Activated CD8-positive, alpha-beta memory T cell treated with anti-CD3 and anti-CD28 coated beads for 4 hours (primary cell): ENCODE results near the gene U2SURP.
"Not testable (repeated sequence)": the region's sequence is repeated elsewhere in the genome, so short reads cannot be mapped to it uniquely, and the experiment has no call there.

Experiments
- DNase-seq, 2 donors: peaks; one replicate each; pipeline ENCODE4 v3.0.0-alpha.2; 2020; ENCODE audit warnings: low read depth in 2 of 2

Gene U2SURP

GRCh38 chr3:143070977-143071551 is 69.7 kb downstream of the U2SURP start:
- no peak for DNase-seq

- no peak for DNase-seq
Observed at GRCh38 chr3:143071776-143072175, 70.4 kb downstream of the U2SURP start.

DNA sequence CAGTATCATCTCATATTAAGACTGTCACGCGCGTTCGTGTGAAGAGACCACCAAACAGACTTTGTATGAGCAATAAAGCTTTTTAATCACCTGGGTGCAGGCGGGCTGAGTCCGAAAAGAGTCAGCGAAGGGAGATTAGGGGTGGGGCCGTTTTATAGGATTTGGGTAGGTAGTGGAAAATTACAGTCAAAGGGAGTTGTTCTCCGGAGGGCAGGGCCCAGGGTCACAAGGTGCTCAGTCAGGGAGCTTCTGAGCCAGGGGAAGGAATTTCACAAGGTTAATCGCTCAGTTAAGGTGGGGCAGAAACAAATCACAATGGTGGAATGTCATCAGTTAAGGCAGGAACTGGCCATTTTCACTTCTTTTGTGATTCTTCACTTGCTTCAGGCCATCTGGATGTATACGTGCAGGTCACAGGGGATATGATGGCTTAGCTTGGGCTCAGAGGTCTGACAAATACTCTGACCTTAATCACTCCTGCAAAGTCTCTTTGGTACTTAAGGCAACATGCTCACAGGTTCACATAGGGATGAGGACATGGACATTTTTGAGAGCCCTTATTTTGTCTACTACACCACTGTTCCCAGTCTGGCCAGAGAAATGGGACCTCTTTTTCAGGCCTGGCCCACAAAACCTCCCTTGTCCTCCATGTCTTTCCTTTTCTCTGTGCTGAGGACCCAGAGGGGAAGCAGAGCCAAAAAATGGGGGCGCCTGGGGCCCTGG is 71.1 kb downstream of the U2SURP start:
- not testable (repeated sequence) for DNase-seq

DNA sequence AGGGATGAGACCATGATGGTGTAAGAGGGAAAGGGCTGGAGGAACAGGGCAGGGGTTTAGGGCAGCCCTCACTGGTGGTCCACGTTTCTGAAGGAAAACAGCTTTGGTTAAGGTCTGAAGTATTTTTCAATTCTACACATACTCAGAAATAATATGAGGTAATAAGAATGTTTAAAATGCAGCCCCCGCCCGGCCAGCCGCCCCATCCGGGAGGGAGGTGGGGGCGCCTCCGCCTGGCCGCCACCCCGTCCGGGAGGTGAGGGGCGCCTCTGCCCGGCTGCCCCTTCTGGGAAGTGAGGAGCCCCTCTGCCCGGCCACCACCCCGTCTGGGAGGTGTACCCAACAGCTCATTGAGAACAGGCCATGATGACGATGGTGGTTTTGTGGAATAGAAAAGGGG is 72.2 kb downstream of the U2SURP start:
- not testable (repeated sequence) for DNase-seq

DNA sequence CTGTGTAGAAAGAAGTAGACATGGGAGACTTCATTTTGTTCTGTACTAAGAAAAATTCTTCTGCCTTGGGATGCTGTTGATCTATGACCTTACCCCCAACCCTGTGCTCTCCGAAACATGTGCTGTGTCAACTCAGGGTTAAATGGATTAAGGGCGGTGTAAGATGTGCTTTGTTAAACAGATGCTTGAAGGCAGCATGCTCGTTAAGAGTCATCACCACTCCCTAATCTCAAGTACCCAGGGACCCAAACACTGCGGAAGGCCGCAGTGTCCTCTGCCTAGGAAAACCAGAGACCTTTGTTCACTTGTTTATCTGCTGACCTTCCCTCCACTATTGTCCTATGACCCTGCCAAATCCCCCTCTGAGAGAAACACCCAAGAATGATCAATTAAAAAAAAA is 72.6 kb downstream of the U2SURP start:
- DNase-seq: not testable (repeated sequence)

GRCh38 chr3:143078883-143079282 is 77.5 kb downstream of the U2SURP start:
- DNase-seq: no peak

DNA sequence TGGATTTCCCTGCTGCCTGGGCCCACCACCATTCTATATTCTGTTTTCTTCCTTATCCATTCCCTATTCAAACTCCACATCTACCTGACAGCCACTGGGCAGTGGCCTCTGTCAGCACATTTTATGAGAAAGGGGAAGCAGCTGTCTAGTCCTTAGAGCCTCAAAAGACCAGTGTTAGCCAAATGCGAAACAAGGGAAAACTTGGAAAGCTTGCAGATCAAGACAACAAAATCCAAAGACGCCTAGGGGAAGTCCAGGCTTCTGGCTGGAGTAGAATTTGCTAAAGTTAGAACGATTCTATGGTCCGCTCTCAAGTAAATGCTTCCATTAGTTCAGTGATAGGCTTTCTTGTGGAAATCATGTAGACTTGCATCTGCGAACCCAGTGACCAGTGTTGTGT is 78.8 kb downstream of the U2SURP start:
- DNase-seq: no peak

DNA sequence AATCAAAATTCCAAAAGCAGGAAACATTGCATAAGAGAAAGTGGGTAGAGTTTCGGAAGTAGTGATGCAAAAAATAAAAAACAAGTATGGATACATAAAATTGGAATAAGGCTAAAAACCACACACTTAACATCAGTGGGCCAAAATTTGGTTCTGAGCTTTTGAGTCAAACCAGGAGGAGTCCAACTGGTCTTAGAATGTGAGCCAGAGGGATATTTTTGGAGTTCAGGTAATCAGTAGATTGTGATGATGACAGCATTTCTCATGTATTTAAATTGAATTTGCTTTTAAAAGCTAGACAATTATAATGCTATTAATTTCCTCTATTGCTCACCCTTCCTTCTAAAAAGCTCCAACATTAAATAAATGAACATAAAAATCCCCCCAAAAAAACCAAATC is 80.0 kb downstream of the U2SURP start:
- no peak for DNase-seq

DNA sequence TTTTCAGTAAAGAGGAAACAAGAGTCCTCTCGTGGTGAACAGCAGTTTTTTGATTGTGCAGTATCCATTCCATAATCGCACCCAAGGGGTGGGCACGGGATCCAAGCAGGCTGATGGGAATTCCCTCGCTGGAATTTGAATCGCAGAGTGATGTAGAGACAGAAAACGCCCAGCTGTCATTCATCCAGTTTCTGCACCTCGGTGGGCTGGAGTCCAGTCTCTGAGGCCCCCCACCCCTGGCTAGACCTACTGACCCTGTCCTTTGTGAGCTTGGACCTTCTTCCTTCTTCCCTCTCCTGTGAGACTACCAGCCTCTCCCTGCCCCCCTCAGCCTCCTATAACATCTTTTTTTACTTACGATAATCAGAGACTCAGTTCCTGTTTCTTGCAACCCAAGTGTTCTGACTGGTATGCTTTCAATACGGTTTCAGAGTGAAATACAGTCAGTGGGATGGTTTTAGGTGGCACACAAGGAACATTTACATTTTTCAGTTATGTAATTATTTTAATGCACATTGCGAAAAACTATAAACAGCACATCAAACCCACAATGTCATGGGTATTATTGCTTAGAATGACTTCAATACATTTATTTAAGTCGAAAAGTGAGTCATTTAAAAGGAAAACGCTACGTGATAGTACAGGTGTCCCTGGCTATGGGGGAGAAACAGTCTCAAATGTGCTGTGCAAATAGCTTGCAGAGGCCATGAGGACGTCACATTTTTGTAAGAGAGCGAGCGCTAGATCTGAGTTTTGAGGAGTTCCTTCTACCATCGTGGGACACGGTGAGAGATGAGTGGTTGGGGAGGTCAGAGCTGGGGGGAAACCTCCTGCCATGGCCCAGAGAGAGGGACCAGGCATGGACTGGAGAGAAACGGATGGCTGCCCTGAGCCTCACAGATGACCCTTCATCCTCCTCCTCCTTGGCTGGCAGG is 80.7 kb downstream of the U2SURP start:
- no peak for DNase-seq

DNA sequence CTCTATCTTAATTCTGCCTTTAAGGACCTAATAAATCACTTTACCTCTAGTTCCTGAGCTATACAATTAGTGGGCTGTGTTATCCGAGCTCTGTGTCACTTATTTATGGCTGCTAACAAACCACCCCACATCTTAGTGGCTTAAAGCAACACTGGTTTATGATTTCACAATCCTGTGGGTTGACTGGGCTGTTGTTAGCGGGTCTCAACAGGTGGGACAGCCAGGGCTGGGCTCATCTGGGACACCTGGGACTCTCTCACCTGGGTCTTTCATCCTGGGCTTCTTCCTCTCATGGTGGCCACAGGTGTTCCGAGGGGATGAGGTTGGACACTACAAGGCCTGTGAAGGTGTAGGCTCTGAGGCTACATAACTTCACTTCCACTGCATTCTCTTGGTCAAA is 82.4 kb downstream of the U2SURP start:
- DNase-seq: no peak

GRCh38 chr3:143084856-143085731 is 83.7 kb downstream of the U2SURP start:
- DNase-seq: no peak

DNA sequence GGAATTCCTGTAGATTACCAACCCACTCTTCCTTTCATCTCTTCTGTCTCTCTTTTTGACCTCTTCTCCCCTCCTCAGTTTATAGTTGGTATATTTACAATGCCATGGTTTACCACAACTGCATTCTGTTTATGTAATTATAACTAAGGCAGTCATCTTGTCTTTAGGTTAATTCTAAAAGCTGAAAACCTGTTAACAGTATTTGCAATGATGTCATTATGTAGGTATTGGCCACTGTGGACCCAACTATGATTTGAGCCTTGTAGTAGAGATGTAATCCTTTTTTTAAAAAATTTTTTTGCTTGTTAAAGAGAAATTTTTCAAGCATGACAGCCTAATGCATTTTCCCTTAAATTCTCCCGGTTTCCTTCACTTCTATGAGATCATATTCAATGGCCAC is 87.5 kb downstream of the U2SURP start:
- DNase-seq: no peak

GRCh38 chr3:143089965-143090364 is 88.6 kb downstream of the U2SURP start:
- no peak for DNase-seq

DNA sequence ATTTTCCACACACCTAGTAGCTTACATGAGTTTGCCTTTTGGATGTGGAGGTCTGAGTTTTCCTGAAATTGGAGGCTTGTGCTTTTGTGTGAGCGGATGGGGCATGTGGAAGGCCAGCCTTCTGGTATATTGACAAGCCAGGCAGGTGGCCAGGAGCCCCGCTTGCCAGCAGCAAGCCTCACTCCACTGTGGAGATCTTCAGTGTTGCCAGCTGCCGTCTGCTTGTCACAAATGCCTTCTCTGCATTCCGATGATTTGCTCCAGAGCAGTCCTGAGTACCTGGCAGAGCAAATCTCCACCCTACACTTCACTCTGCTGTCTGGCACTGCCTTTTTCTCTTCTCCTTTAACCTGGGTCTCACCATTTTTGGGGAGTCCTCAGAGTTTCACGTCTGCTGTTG is 89.1 kb downstream of the U2SURP start:
- no peak for DNase-seq

DNA sequence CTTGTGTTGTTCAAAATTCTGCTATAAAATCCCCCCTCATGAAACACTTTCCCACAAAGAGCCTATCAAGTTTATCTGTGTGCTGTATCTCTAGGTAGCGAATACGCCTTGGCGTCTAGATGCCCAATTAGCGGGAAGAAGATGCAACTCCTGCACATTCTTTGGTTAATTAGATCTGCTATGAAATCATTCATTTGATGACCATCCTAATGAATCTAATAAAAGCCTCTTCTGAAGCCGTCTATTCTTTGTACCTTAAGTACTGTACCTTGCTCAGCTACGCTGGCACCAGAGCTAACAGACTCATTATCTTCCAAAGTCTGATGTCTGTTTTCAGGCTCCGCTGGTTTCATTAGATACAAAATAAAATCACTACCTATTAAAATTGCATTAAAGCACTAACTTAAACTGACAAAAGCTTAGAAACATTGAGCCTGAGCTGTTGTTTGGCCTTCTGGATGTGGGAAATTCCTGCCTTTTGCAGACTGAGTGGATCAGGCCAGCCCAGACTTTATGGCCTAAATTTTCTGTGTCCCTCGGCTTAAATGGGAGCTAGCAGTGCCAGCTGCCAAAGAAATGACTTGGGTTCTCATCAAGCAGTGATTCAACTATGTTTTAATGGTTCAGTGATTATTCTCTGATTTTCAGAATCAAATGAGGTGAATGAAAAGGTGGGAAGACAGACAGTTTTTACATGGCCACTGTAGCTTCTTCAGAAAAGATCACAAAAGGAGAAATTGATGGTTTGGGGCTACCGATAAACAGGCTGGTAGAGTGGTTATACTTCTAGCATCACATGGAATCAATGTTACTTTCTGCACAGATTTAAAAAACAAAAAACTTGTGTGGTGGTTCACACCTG is 89.8 kb downstream of the U2SURP start:
- no peak for DNase-seq

GRCh38 chr3:143092191-143092590 is 90.8 kb downstream of the U2SURP start:
- DNase-seq: no peak

- DNase-seq: no peak
Observed at GRCh38 chr3:143095813-143096212, 94.4 kb downstream of the U2SURP start.

DNA sequence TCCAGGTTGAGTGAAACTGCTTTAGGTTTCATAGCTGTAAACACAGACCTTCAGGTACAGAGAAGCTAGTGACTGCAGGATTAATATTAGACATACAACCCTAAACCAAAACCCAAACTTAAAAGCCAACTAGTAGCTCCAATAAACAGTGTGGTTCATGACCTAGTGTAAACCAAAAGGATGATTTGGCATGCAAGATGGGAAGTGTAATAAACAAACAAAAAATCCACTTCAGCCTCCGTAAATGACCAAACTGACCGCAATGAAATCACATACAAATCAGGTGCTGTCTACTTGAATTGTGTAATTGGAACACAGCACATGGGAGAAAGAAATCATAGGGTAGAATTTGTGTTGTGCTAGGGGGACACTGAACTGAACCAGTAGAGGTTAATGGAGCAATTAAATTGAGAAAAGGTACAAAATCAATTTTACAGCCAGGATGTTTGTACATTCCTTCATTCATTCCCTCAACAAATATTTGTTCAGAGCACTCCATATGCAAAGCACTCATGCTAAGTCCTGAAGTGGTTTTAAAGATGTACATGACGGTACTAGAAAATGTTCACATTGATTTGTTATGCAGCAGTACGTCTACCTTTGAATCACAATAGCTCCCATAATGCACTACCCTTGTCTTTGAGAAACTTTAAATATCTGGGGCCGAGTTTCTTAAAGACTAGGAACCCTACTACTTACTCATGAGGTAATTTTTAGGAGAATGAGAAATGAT is 96.8 kb downstream of the U2SURP start:
- DNase-seq: no peak

DNA sequence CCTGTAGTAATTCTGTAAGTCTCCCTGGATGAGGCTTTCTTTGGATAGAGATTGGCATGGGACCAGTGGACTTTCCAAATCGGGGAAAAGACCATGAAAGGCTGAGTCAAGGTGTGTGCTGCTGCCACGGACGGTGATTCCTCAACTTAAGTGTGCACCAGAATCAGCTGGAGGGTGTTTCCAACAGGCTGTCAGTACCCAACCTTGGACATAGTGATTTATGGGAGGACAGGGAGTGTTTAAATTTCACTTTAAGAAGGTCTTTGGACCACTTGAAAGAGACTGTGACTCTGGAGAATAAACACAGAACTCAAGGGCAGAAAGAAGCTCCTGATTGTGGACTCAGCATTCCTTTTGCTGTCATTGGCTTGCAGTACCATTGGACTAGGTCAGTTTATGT is 97.8 kb downstream of the U2SURP start:
- no peak for DNase-seq

DNA sequence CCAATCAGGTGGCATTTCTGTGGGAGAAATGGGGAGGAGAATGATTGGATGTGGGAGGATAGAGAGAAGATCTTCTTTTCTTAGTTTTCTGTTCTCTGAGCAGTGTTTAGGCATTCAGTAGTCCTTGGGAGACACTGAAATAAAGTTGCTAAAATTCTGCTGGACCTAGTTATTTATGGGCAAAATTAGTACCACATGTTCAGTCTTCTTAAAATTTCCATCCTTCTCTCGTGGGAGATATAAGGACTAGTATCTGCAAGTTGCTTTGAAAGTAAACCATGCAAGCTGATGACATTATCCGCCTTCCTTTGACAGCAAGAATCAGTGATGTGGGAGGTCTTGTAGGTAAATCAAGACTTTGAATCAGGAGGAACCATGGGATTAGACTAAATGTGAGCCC is 98.3 kb downstream of the U2SURP start:
- DNase-seq: no peak
